ENCODE results near the gene SBF1. TPM values are rescaled to one million over a fixed set of nuclear protein-coding genes. Genes with fewer than 3 reads are reported as not detected.

Gene SBF1
- polyA plus RNA-seq, 1 donor from 2014 or later = 58.9 TPM

- peaks cover 39% of the 10 kb centered on the region for H4K20me1 ChIP-seq (ENCODE audit: insufficient read depth)
- H3K9me2 ChIP-seq (ENCODE audit: insufficient read depth, low read length) = no peaks in the 10 kb centered on the region
- peaks cover 25% of the 10 kb centered on the region for H3K79me2 ChIP-seq (replicated peaks; ENCODE audit: insufficient read depth, low read length)
- H3K4me2 ChIP-seq (ENCODE audit: low read length) = no peak overlapping the region
- H3K4me3 ChIP-seq (ENCODE audit: low read length) = no peak overlapping the region
- TF ChIP-seq RAD21 (conservative IDR thresholded peaks at IDR 0.05) (no peak), MXI1 (conservative IDR thresholded peaks at IDR 0.05; ENCODE audit: poor library complexity, severe bottlenecking) (no peak), SMC3 (conservative IDR thresholded peaks at IDR 0.05; ENCODE audit: poor library complexity) (no peak), TAF1 (IDR thresholded peaks at IDR 0.05; ENCODE audit: low read depth) (no peak), POLR2AphosphoS5 (IDR thresholded peaks at IDR 0.05) (no peak), REST (IDR thresholded peaks at IDR 0.05; ENCODE audit: borderline replicate concordance) (no peak), CTCF (IDR thresholded peaks at IDR 0.05; ENCODE audit: poor library complexity, severe bottlenecking) (no peak), EZH2 (IDR thresholded peaks at IDR 0.05; ENCODE audit: borderline replicate concordance, insufficient read depth, low read length, poor library complexity, severe bottlenecking) (no peak), EP300 (conservative IDR thresholded peaks at IDR 0.05; ENCODE audit: poor library complexity, severe bottlenecking) (no peak)
- no peaks in the 10 kb centered on the region for H3K27me3 ChIP-seq (ENCODE audit: insufficient read depth, low read depth, low read length)
- H2AFZ ChIP-seq (ENCODE audit: low read depth, low read length) = no peak overlapping the region
- no peaks in the 10 kb centered on the region for H3F3A ChIP-seq (ENCODE audit: insufficient read depth, low read length, poor library complexity, severe bottlenecking)
- H3K9me3 ChIP-seq (ENCODE audit: low read length) = no peaks in the 10 kb centered on the region
- H3K36me3 ChIP-seq (ENCODE audit: insufficient read depth, low read length) = no peaks in the 10 kb centered on the region
- no peak overlapping the region for H3K9ac ChIP-seq (ENCODE audit: low read length)
- H3K27ac ChIP-seq (ENCODE audit: low read length) = no peak overlapping the region
These were observed 6.9 kb downstream of the SBF1 start for GRCh38 chr22:50467773-50468440.

- Histone ChIP-seq H3F3A (ENCODE audit: insufficient read depth, low read length, poor library complexity, severe bottlenecking) (no peaks in the 10 kb centered on the region), H3K36me3 (ENCODE audit: insufficient read depth, low read length) (no peaks in the 10 kb centered on the region), H3K27me3 (ENCODE audit: insufficient read depth, low read depth, low read length) (no peaks in the 10 kb centered on the region), H3K9me2 (ENCODE audit: insufficient read depth, low read length) (no peaks in the 10 kb centered on the region), H3K79me2 (replicated peaks; ENCODE audit: insufficient read depth, low read length) (peaks cover 19% of the 10 kb centered on the region), H3K27ac (ENCODE audit: low read length) (no peak overlapping the region), H4K20me1 (ENCODE audit: insufficient read depth) (peaks cover 35% of the 10 kb centered on the region), H3K9me3 (ENCODE audit: low read length) (no peaks in the 10 kb centered on the region), H3K9ac (ENCODE audit: low read length) (no peak overlapping the region), H2AFZ (ENCODE audit: low read depth, low read length) (no peak overlapping the region), H3K4me3 (ENCODE audit: low read length) (no peak overlapping the region), H3K4me2 (ENCODE audit: low read length) (no peak overlapping the region)
- TF ChIP-seq EP300 (conservative IDR thresholded peaks at IDR 0.05; ENCODE audit: poor library complexity, severe bottlenecking) (no peak), REST (IDR thresholded peaks at IDR 0.05; ENCODE audit: borderline replicate concordance) (no peak), EZH2 (IDR thresholded peaks at IDR 0.05; ENCODE audit: borderline replicate concordance, insufficient read depth, low read length, poor library complexity, severe bottlenecking) (no peak), POLR2AphosphoS5 (IDR thresholded peaks at IDR 0.05) (no peak), MXI1 (conservative IDR thresholded peaks at IDR 0.05; ENCODE audit: poor library complexity, severe bottlenecking) (no peak)
These were observed 7.5 kb downstream of the SBF1 start for GRCh38 chr22:50467341-50467740.
